GM04503 (cell line): Measurements from ENCODE around the gene ACVR2B.

ENCODE experiments used
- DNase-seq: peaks from one replicate; pipeline ENCODE4 v3.0.0-alpha.2; 2012; ENCODE audit warnings: low read depth

The ACVR2B gene

DNA sequence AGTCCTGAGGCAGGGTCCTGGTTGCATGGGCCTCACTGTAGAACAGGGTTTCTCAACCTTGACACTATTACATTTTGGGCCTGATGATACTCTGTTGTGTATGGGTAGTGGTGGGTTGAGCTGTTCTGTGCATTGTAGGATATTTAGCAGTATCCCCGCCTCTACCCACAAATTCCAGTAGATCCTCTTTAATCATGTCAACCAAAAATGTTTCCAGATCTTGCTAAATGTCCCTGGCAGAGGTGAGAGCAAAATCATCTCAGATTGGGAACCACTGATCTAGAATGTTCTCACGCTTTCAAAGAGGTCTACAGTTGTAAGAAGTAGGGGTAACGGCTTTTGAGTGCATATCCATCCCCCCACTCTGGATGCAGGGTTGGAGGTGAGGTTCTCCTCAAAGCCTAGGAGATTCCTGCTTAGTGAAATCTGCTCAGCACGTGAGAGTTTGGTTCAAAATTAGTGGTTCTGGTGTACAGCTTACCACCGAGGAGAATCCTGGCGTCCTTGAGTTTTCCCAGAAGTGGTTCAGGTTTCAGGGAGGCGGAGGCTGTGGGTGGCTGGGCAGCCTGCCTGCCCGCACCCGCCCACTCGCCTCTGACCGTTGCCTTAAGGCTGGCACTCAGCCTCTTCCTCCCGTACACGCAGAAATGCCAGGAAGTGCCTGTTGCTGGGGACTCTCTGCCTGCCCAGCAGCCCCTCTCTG lies 5.3 kb downstream of the ACVR2B start:
- DNase-seq: no peak

- no peak for DNase-seq
These were observed 5.9 kb downstream of the ACVR2B start for GRCh38 chr3:38459499-38460048.

GRCh38 chr3:38460377-38461270 lies 6.9 kb downstream of the ACVR2B start:
- DNase-seq: no peak

GRCh38 chr3:38465588-38466154 lies 12.0 kb downstream of the ACVR2B start:
- DNase-seq: no peak

DNA sequence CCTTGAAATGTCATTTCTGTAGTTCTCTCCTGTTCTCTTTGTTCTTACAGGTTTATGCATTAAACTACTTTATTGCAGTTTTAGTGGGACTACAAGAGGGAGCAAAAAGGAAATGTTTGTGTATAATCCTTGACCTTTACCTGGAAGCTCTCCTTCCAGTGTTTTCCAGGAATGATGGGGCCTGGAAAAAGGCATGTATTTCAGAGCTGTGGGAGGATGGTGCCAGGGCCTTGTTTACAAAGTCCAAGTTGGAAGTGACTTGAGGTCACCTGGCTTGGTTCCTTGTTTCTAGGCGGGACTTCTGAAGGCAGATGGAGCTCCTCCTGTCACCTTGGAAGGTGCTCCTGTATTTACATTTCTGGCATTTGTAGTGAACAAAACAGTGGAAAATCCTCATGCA lies 15.1 kb downstream of the ACVR2B start:
- no peak for DNase-seq

DNA sequence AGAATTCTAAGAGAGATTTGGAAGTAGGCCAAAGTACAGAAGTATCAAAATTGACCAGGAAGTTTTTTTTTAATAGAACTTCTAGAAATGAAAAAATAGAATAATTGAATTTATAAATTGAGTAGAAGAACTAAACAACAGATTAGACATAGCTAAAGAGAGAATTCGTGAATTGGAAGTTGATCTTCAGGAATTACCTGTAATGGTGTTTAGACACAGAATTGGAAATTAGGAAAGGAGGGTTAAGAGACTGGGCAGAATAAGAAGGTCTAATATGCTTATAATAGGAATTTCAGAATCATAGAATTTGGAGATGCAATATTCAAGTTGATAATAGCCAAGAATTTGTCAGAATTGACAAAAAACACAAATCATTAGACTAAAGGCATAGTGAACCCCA lies 16.2 kb downstream of the ACVR2B start:
- no peak for DNase-seq

DNA sequence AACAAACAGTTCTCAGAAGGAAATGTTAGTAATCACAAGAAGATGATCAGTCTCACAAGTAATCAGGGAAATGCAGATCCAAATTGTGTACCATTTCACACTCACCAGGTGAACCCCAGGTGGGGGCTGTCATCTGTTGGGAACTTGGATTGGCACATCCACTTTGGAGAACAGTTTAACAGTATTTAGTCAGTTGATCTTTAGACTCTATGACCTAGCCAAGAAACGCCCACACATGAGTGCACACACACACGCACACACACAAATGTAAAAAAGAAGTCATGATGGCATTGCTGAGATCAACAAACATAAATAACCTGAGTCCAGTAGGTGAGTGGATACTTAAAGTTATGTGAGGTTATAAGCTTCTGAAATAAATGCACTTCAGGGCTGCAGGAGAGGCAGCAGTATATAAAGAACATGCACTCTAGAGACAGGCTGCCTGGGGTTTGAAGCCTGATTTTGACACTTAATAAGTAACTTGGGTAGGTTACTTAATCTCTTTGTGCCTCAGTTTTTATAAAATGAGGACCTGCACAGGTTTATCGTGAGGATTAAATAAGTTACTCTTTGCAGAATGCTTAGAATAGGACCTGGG lies 17.7 kb downstream of the ACVR2B start:
- DNase-seq: no peak

GRCh38 chr3:38472342-38472741 lies 18.7 kb downstream of the ACVR2B start:
- no peak for DNase-seq

GRCh38 chr3:38473229-38473628 lies 19.5 kb downstream of the ACVR2B start:
- no peak for DNase-seq

GRCh38 chr3:38474928-38475605 lies 21.4 kb downstream of the ACVR2B start:
- no peak for DNase-seq

DNA sequence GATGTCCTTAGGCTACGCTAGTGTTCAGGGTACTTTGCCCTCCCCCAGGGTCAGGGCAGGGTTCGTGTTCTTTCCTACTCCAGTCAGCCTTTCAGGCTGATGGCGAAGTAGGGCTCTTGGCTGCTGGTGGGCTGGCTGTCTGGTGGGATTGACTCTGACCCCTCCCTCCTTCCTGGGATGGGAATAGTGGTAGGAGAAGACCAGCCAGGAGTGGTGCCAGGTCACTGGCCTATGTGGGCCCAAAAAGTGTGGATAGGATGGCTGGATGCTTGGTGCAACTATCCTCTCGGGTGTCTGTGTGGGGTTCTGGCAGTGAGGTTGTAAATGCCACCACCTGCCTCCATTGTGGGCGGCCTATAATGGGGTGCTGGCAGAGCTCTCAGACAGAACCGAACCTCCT lies 22.0 kb downstream of the ACVR2B start:
- no peak for DNase-seq

DNA sequence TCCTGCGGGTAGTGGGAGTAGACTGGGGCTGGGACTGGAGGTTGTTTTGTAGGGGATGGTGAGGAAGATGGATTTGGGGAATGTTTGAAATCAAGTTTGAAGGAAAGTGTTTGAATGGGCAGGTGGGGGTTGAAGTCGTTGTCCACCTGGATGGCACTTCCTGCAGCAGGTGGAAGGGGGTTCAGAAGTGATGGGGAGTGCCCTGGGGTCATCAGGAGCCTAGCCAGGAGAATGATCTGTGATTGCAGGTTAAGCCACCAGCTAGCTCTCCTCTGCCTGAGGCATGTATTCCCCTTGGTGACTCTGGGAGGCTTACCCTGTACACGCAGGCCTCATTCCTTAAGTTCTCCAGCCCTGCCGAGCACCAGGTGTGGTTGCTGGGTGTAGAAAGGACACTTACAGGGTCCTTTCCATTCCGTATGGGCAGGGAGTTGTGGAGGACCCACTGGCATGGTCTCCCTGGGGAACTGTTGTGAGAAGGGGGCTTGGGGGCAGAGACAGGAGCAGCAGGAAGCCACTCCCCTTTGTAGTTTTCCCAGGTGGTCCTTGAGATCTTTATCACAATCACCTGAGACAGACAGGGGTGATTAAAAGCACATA lies 22.6 kb downstream of the ACVR2B start:
- DNase-seq: no peak

GRCh38 chr3:38477057-38477820 lies 23.5 kb downstream of the ACVR2B start:
- DNase-seq: no peak

- DNase-seq: no peak
These were observed 24.3 kb downstream of the ACVR2B start for GRCh38 chr3:38477839-38478450.

DNA sequence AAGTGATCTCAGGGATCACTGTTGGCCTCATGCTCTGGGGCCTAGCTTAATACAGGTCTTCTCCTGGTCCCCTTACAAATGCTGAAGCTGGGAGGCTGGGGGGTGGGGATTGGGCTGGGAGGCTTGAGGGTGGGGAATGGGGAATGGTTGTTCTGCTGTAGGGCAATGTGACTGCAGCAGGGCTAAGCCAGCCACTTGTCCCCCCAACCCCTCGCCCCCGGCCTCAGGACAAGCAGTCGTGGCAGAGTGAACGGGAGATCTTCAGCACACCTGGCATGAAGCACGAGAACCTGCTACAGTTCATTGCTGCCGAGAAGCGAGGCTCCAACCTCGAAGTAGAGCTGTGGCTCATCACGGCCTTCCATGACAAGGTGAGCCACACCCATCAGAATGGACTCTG lies 25.2 kb downstream of the ACVR2B start:
- no peak for DNase-seq

- no peak for DNase-seq
These were observed 25.9 kb downstream of the ACVR2B start for GRCh38 chr3:38479431-38480092.

DNA sequence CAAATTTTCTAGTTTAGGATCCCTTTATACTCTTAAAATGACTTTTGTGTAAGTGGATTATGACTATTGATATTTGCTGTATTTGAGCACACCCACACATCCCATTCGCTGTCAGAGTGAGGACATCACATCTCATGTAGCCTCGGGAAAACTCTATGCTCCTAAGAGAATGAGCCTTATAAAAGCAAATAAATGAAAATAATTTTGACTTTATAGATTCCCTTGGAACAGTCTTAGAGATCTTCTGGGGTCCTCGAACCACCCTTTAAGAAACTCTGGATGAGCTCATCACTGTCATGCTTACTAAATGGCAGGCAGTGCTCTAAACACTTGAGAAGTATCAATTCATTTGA lies 26.4 kb downstream of the ACVR2B start:
- no peak for DNase-seq

- no peak for DNase-seq
These were observed 27.2 kb downstream of the ACVR2B start for GRCh38 chr3:38480930-38481329.

DNA sequence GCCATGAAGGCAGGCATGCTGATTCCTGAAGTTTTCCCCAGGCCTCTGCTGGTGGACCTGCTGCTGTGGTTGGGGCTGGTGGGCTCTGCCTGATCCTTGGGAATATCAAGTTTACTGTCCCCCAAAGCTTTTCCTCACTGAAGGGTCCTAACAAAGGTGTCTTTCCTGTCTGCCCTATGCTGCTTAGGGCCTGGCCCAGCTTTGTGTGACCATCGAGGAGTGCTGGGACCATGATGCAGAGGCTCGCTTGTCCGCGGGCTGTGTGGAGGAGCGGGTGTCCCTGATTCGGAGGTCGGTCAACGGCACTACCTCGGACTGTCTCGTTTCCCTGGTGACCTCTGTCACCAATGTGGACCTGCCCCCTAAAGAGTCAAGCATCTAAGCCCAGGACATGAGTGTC lies 29.3 kb downstream of the ACVR2B start:
- DNase-seq: no peak

DNA sequence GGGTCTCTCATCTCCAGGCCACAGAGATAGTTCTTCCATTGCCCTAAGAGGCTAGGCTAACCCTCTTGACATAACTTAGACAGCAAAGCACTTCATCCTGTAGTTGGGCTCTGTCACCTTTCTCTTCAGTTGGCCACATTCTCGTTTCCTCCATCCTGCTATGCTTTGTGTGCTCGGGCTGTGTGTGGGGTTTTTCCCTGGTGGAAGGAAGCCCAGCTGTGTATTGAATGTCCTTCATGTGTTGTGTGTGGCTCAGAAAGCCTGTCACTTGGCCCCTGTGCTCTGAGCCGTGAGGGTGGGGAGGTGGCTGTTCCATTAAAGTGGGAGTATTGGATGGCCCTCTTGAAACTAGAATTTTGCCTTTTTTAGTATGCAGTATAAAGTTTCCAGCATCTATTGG lies 33.6 kb downstream of the ACVR2B start:
- DNase-seq: no peak
